Measurements from ENCODE around the gene GPSM1.

Gene GPSM1

GRCh38 chr9:136290508-136291000, 36.8 kb upstream of the GPSM1 start:
- in situ Hi-C loops (cut with HindIII; ENCODE audit: low sequenced_read_pairs) = no loop called here

DNA sequence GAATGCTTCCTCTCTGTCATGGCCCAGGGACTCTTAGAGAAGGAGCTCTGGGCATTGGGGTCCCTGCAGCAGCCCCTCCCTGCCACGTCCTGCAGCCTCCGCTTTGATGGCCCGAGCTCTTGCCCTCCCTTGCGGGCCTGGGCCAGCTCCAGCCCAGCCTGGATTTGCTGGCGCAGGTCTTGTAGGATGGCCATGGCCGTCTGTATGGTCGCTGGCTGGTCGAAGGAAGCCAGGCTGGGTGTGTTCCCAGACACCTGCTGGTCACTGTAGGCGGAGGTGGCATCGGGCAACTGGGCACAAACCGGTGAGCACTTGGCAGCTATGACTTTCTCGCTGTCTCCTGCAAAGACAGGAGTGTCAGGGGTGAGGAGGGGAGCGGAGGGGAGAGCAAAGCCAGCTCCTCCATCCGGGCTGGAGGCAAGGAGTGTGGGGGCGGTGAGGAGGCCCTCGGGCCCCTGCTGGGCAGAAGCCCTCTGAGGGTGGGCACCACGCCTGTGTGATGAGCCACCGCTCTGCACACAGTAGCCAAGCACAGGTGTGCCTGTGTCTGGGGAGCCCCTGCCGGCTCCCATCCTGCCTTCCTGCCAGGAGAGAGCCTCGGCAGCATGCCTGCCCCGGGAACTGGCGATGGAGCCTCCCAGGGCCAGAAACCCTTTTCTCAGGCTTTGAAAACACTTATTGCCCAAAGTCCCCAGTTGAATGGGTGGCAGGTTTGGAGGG, 35.9 kb upstream of the GPSM1 start:
- in situ Hi-C loops (cut with HindIII; ENCODE audit: low sequenced_read_pairs) = no loop called here

DNA sequence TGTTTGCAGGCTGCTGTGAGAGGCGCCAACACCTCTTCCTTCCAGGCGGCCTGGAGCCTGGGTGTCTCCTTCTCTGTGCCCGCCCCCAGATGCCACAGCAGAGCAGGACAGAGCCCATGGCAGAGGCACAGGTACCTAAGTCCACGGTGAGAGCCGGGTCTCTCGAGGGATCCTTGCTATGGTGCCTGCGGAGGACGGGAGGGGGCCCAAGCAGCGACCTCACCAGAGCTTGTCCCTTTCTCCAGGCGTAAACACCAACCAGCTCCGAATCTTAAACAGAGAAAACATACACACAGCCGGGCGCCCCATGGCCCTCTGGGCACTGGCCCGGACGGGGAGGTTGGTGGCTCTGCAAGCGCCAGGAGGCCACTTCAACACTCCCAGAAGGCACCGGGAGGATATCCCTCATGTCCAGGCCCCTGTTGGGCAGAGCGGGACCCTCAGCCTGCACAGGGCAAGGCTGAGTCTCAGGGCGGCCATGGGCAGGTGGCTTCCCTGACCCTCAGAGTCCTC, 35.3 kb upstream of the GPSM1 start:
- in situ Hi-C loops (cut with HindIII; ENCODE audit: low sequenced_read_pairs) = no loop called here

DNA sequence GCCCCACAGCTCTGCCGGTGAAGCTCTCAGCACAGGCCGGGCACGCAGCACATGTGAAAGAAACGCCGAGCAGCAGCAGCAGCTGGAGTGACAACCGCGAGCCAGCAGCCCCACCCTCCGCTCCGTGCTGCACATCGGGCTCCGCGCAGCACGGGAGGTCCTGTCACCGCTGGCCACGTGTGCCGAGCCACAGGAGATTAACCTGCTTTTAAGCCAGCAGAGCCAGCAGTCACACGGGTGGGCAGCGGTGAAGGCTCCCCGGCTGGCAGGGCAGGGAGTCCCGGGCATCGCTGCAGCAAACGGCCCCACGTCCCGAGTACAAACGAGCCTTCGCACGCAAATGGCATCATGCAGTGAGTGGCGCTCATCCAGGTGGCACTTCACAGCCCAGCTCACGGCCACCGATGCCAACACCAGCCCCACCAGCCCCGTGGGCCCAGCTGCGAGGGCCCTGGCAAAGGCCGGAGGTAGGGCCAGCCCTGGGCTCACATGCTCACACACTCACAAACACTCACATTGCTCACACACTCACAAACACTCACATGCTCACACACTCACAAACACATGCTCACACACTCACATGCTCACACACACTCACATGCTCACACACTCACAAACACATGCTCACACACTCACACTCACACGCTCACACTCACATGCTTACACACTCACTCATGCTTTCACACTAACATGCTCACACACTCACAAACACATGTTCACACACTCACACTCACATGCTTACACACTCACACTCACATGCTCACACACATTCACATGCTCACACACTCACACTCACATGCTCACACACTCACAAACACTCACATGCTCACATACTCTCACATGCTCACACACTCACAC, 34.5 kb upstream of the GPSM1 start:
- in situ Hi-C loops (cut with HindIII; ENCODE audit: low sequenced_read_pairs) = no loop called here

- in situ Hi-C loops (cut with HindIII; ENCODE audit: low sequenced_read_pairs) = no loop called here
Observed at GRCh38 chr9:136293476-136294077, 33.8 kb upstream of the GPSM1 start.

GRCh38 chr9:136294437-136294836, 32.9 kb upstream of the GPSM1 start:
- in situ Hi-C loops (cut with HindIII; ENCODE audit: low sequenced_read_pairs) = no loop called here

DNA sequence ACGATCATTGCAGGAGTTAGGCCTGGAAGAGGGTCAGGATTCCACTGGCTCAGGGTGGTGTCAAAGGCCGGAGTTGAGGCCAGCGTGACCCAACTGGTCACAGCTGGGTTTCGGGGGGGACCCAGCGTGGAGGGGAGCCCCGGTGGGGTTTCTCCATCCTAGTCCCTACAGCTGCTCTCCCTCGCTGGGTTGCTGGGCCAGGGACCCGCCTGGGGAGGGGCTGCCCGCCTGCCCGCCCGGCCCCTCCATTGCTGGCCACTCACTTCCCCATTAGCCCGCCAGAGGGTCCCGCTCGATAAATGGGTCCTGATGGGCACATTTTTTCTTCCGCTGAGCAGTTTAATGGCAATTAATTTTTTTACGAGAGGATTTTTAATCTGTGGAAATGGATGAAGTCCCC, 32.3 kb upstream of the GPSM1 start:
- in situ Hi-C loops (cut with HindIII; ENCODE audit: low sequenced_read_pairs) = no loop called here

DNA sequence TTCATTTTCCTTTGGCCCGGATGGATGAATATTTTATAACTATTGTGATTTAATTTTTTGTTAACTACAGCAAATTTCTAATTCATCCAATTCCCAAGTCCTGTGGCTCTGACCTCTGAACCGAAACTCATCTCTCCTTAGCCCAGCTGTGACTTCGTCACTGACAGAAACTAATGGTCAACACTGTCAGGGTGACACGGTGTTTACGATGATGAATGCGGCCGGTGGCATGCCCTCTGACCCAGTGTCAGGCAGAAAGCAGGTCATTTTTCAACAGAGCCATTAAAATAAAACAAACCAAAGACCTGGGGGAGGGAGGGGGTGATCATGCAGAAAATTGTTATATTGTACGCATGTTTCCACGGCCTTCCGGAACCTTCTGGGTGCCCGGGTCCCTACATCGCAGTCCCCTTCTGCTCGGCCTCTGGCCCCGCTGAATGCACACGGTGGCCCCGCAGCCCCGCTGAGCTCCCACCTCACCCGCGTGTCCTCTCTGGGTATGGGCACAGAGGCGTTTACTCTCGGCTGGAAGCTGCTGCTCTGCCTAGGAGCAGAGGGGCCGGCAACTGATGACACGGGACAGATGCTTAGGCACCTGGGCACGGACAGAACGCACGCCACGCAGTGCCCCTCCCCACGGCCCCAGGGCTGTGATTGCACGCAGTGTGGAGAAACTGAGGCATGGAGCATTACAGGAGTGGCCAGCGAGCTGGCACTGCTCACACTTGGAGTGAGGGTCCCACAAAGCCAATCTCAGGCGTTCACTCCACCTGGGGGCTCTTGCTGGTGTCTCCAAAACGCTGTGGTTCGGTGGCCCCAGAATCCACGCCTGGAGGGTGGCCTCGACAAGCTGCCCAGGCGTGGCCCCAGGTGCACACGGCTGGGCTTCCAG, 31.6 kb upstream of the GPSM1 start:
- in situ Hi-C loops (cut with HindIII; ENCODE audit: low sequenced_read_pairs) = no loop called here

DNA sequence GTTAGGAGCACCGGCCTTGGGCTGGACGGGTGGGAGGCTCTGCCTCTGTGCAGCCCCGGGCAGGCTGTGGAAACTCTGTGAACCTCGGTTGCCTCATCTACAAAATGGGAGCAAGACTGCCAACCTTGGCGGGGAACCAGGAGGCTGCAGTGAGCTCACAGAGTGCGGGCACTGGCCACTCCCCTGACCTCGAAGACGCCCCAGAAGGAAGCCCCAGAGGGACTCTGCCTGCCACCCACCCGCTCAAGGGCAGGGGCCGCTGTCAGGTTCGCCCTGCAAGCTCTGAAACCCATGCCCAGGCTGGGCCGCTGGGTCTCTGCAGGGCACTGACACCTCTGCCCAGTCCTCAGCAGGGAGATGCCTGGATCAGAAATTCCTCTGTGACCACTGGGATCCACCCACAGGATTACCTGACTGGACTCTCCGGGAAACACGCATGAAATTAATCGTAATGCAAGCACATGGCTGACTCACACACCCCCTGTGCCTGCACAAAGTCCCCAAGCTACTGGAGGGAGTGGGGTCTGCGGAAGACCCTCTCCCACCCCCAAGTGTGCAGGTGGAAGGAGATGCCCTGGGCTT, 30.8 kb upstream of the GPSM1 start:
- in situ Hi-C loops (cut with HindIII; ENCODE audit: low sequenced_read_pairs) = no loop called here

- in situ Hi-C loops (cut with HindIII; ENCODE audit: low sequenced_read_pairs) = no loop called here
Observed at GRCh38 chr9:136297016-136297691, 30.2 kb upstream of the GPSM1 start.

DNA sequence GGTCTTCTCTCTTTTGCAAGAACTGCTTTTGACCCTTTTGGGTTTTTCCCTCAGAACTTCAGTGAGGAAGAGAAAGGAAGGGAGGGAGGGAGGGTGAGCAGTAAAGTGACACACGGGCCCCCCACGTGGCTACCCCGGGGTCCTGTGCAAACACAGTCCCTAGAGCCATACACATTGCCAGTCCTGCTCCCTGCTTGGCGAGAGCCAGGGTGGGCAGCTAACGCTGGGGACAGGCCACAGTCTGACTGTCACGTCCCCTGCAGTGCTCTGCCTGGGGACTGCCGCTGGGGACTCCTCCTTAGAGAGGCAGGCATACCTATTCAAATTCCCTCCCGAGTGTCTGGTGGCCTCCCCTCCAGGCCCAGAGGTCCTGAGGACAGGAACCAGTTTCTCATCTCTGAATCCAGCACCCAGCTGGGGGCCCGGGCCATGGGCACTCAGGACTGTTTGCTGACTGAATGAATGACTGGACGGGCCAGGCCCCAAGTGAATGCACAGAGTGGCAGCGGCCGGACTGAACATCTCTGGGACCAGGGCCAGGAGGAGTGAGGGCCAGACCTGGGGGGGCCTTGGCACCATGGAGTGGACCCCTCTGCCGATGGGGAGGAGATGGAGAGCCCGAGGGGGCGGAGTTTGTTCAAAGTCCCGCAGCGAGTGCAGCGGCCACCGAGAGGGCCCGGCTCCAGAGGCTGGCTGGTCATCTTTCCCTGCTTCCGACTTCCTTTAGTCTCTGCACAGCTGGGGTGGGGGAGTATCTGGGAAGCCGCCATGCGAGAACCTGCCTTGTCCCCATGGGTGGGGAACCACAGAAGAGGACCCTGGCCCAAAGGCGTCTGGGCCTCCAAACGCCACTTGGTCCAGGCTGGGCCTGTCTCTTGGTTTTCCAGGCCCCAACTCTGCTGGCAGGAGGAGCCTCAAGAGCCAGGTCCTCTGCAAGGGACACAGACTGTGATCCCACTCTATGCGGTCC, 29.3 kb upstream of the GPSM1 start:
- in situ Hi-C loops (cut with HindIII; ENCODE audit: low sequenced_read_pairs) = no loop called here

- in situ Hi-C loops (cut with HindIII; ENCODE audit: low sequenced_read_pairs) = no loop called here
Observed at GRCh38 chr9:136299116-136299515, 28.2 kb upstream of the GPSM1 start.

DNA sequence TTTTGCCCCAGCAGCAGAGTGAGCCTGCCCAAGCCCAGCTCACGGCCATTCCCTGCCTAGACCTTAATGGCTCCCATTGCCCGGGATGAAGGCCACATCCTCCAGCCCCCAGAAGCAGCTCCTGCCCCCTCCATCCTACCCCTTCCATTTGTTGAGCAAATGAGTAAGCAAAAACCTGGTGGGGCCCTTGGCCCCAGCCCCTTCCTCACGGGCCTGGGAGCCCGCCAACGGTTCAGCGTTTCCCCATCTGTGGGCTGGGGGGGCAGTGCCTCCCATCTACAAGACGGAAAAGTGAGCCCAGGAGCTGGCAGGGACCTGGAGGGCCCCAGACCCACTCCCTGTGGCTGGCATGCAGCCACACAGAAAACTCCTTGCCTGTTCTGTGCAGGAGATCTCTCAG, 27.8 kb upstream of the GPSM1 start:
- in situ Hi-C loops (cut with HindIII; ENCODE audit: low sequenced_read_pairs) = no loop called here

DNA sequence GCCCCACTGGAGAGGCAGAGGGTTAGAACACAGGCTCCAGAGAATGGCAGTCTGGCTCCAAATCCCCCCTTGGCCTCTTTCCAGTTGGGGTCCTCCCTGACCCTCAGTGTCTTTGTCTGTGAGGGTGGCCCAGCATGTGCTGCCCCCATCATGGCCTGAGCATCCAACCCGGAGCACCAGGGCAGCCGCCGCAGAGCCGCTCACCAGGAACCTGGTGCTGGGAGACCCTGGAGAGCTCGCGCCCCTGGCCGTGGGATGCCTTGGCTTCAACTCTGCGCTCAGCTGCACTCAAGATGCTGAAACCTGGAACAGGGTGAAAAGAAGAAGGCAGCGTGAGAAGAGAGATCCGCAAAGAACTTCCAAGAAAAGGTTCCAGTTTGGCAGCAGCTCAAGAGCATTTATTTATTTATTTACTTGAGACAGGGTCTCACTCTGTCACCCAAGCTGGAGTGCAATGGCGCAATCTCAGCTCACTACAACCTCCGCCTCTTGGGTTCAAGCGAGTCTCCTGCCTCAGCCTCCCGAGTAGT, 27.3 kb upstream of the GPSM1 start:
- in situ Hi-C loops (cut with HindIII; ENCODE audit: low sequenced_read_pairs) = no loop called here

GRCh38 chr9:136300866-136301265, 26.5 kb upstream of the GPSM1 start:
- in situ Hi-C loops (cut with HindIII; ENCODE audit: low sequenced_read_pairs) = no loop called here

- in situ Hi-C loops (cut with HindIII; ENCODE audit: low sequenced_read_pairs) = no loop called here
Observed at GRCh38 chr9:136302527-136302926, 24.8 kb upstream of the GPSM1 start.

DNA sequence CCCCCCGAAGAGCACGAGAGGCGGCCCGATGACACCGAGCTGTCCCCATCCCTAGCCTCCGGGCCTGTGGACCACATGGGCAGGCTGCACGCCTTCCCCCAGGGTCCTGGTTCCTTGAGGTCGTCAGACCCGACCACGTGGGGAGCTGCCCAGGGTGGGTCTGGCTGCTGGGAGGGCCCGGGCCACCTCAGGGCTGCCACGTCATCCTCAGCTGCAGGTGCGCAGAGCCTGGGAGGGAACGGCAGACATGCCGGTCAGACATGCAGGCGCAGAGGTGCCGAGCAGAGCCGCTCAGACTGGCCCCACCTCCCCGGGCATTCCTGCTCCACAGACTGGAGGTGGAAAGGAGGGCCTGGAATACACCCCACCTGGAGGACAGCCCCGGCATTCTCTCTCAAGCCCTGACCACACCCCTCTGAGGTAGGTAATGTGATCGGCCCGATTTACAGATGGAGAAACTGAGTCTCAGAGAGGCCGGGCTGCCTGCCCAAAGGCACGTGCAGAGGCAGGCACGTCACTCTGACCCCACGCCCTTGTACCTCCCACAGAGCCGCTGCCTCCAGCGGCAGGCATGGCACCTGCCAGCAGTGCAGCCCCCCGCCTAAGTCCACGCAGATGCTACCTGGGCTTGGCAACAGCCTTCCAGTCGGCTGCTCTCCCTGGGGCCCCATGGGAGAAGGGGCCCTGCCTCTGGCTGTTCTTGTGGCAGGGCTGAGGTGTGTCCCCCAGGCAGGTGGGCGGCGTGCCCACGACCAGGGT, 24.1 kb upstream of the GPSM1 start:
- in situ Hi-C loops (cut with HindIII; ENCODE audit: low sequenced_read_pairs) = no loop called here

Data from DLD1 (cell line).